A549 (cell line): ENCODE data around the gene KCNAB1. TPM values are rescaled to one million over a fixed set of nuclear protein-coding genes. Genes with fewer than 3 reads are reported as not detected.
"Not testable (repeated sequence)": the region's sequence is repeated elsewhere in the genome, so short reads cannot be mapped to it uniquely, and the experiment has no call there.

Experiments used
- ATAC-seq, 2 experiments: fragments of 200-7000 bp in 1 of 2; fragments of >200 bp in 1 of 2; cut with Nextera tagmentation in 1 of 2; cut with Tn5 transposase in 1 of 2; 3 replicates each; pipeline versions ENCODE4 v1.8.0 to v1.9.1; 2018 to 2020; ENCODE audit warnings: mild to moderate bottlenecking in 1 of 2, moderate library complexity in 1 of 2
- CTCF ChIA-PET: fragments of 300-600 bp; sonication (Branson Sonifier 250); formaldehyde crosslinking; extraction: SDS; loops from one replicate; lab custom pipeline; 2021; ENCODE audit warnings: antibody characterized with exemption, inconsistent platforms; lab: Yijun Ruan, JAX
- POLR2A ChIA-PET: fragments of 350-600 bp; formaldehyde crosslinking; extraction: SDS; loops from one replicate; lab custom pipeline; 2021; ENCODE audit warnings: antibody characterized with exemption, inconsistent platforms; lab: Yijun Ruan, JAX
- DNase-seq, 2 experiments: peaks; one replicate each; pipeline versions ENCODE4 v3.0.0 to v3.0.0-alpha.2; 2011 to 2016; ENCODE audit warnings: low read depth in 1 of 2, low spot score in 1 of 2
- FAIRE-seq: peaks from 2 replicates; lab custom pipeline; 2011; peaks lifted over from hg19 to GRCh38; lab: Jason Lieb, UNC
- H3K27ac ChIP-seq, 2 experiments: fragments of >200 bp; sonication (Bioruptor Twin); formaldehyde crosslinking; 3 replicates each; pipeline ENCODE4 v1.5.1; 2016 to 2017
- H3K4me1 ChIP-seq: fragments of >200 bp; sonication (Bioruptor Twin); formaldehyde crosslinking; 3 replicates; pipeline ENCODE4 v1.6.1; 2016
- H3K4me2 ChIP-seq: fragments of >200 bp; sonication (Bioruptor Twin); formaldehyde crosslinking; 3 replicates; pipeline ENCODE4 v1.6.1; 2016
- H3K4me3 ChIP-seq: fragments of >200 bp; sonication (Bioruptor Twin); formaldehyde crosslinking; 3 replicates; pipeline ENCODE4 v1.5.1; 2016
- H3K9me3 ChIP-seq: fragments of >200 bp; sonication (Bioruptor Twin); formaldehyde crosslinking; 3 replicates; pipeline ENCODE4 v1.6.1; 2016
- BHLHE40 ChIP-seq: IDR thresholded peaks from 2 replicates; pipeline ENCODE4 v1.6.1; 2012; ENCODE audit warnings: low read depth, low read length, inconsistent platforms
- CBX2 ChIP-seq: fragments of 200-600 bp; sonication (generic); IDR thresholded peaks from 2 replicates; pipeline ENCODE4 v1.6.1; 2016; ENCODE audit warnings: low read depth, mild to moderate bottlenecking, borderline replicate concordance
- CBX8 ChIP-seq: fragments of 200-600 bp; sonication (generic); IDR thresholded peaks from 2 replicates; pipeline ENCODE4 v1.6.1; 2016
- ESRRA ChIP-seq: fragments of 150-350 bp; IDR thresholded peaks from 2 replicates; pipeline ENCODE4 v1.6.1; 2014; ENCODE audit warnings: mild to moderate bottlenecking, low read length, borderline replicate concordance
- FOSB ChIP-seq: fragments of 250-450 bp; sonication (Bioruptor Pico); IDR thresholded peaks from 2 replicates; pipeline ENCODE4 v1.5.0; 2020; ENCODE audit warnings: mild to moderate bottlenecking, moderate library complexity
- FOSL2 ChIP-seq, 2 experiments: fragments of 450-650 bp in 1 of 2; fragments of >200 bp in 1 of 2; sonication (Bioruptor Twin) in 1 of 2; formaldehyde crosslinking; IDR thresholded peaks; 2 replicates each; pipeline versions ENCODE4 v1.5.0 to v1.6.1; 2016 to 2020; ENCODE audit warnings: mild to moderate bottlenecking in 1 of 2, moderate library complexity in 1 of 2
- HMGXB4 ChIP-seq: fragments of 250-450 bp; sonication (Bioruptor Pico); IDR thresholded peaks from 2 replicates; pipeline ENCODE4 v1.5.0; 2021; ENCODE audit warnings: mild to moderate bottlenecking, moderate library complexity, borderline replicate concordance
- JUN ChIP-seq, 2 experiments: fragments of >200 bp; sonication (Bioruptor Twin); formaldehyde crosslinking; IDR thresholded peaks; 2 replicates in 1 of 2; 3 replicates in 1 of 2; pipeline ENCODE4 v1.6.1; 2016 to 2017
- JUNB ChIP-seq: fragments of >200 bp; sonication (Bioruptor Twin); formaldehyde crosslinking; IDR thresholded peaks from 2 replicates; pipeline ENCODE4 v1.6.1; 2016
- KDM5A ChIP-seq: fragments of 200-600 bp; sonication (generic); IDR thresholded peaks from 2 replicates; pipeline ENCODE4 v1.6.1; 2016; ENCODE audit warnings: antibody characterized with exemption, mild to moderate bottlenecking
- MAFK ChIP-seq: fragments of 450-650 bp; IDR thresholded peaks from 2 replicates; pipeline ENCODE4 v1.6.1; 2014; ENCODE audit not compliant: partially characterized antibody
- NFE2L2 ChIP-seq: fragments of 150-350 bp; conservative IDR thresholded peaks from 2 replicates; pipeline ENCODE4 v1.6.1; 2014; ENCODE audit warnings: low read length
- NPAS2 ChIP-seq: fragments of 250-450 bp; sonication (Bioruptor Pico); IDR thresholded peaks from 2 replicates; pipeline ENCODE4 v1.8.0; 2022; ENCODE audit warnings: mild to moderate bottlenecking, moderate library complexity, borderline replicate concordance
- PBX3 ChIP-seq: IDR thresholded peaks from 2 replicates; pipeline ENCODE4 v1.6.1; 2012
- PHF8 ChIP-seq: fragments of 200-600 bp; sonication (generic); IDR thresholded peaks from 2 replicates; pipeline ENCODE4 v1.6.1; 2016; ENCODE audit warnings: low read depth, mild to moderate bottlenecking, antibody characterized with exemption, moderate library complexity, borderline replicate concordance
- SMC3 ChIP-seq: fragments of >200 bp; sonication (Bioruptor Twin); formaldehyde crosslinking; IDR thresholded peaks from 3 replicates; pipeline ENCODE4 v1.6.1; 2018; ENCODE audit warnings: inconsistent platforms
- TFCP2L1 ChIP-seq: fragments of 250-450 bp; sonication (Bioruptor Pico); IDR thresholded peaks from 2 replicates; pipeline ENCODE4 v1.5.0; 2021; ENCODE audit warnings: mild to moderate bottlenecking
- USF2 ChIP-seq: fragments of 450-650 bp; IDR thresholded peaks from 2 replicates; pipeline ENCODE4 v1.6.1; 2014; ENCODE audit warnings: antibody characterized with exemption
- WGBS: methylation state at CpG from one replicate; pipeline ENCODE4 v1.1.6; 2017; ENCODE audit errors: missing lambda C conversion rate; 5-methylcytosine and 5-hydroxymethylcytosine counted together
- polyA minus RNA-seq: library from RNA; depleted of rRNA, polyadenylated mRNA; stranded (reverse); fragments of >200 nt; gene quantifications from 2 replicates; pipeline ENCODE4 v1.2.3, GENCODE V29; 2011; rRNA and poly(A)+ RNA removed
- polyA plus RNA-seq, 4 experiments: library from polyadenylated mRNA; depleted of rRNA in 3 of 4; stranded (reverse); fragments of >200 nt; fragmentation: RNase III in 1 of 4; extraction: RNeasy Plus Mini Kit Qiagen cat#74134 plus additional on column Dnase treatment in 1 of 4; gene quantifications; 2 replicates in 3 of 4; 3 replicates in 1 of 4; pipeline ENCODE4 v1.2.3, GENCODE V29; 2011 to 2017
- TF ChIP-seq, protein P1 (sequence below): fragments of 200-600 bp; sonication (generic); IDR thresholded peaks from 2 replicates; pipeline ENCODE4 v1.6.1; 2016; ENCODE audit warnings: antibody characterized with exemption, mild to moderate bottlenecking, moderate library complexity

The KCNAB1 gene
- polyA plus RNA-seq (2011; rRNA removed) (not detected in 2 replicates), polyA plus RNA-seq (2017; fragmentation: RNase III; extraction: RNeasy Plus Mini Kit Qiagen cat#74134 plus additional on column Dnase treatment) (not detected in 3 replicates), polyA minus RNA-seq (not detected in 2 replicates)
- not detected in 2 replicates for polyA plus RNA-seq (2012; cell fraction: cytosol; rRNA removed)
- polyA plus RNA-seq (2012; cell fraction: nucleus; rRNA removed), result not detected in 2 replicates

GRCh38 chr3:156120528-156121251 is at the start of gene KCNAB1:
TSS of gene KCNAB1 (plus strand) at chr3:156120578.
- CTCF ChIA-PET, result interaction anchor here (1.3 kb wide), 1 partner anchor 77 kb away, joined by 5 read pairs; no protein-coding TSS in a partner anchor

DNA sequence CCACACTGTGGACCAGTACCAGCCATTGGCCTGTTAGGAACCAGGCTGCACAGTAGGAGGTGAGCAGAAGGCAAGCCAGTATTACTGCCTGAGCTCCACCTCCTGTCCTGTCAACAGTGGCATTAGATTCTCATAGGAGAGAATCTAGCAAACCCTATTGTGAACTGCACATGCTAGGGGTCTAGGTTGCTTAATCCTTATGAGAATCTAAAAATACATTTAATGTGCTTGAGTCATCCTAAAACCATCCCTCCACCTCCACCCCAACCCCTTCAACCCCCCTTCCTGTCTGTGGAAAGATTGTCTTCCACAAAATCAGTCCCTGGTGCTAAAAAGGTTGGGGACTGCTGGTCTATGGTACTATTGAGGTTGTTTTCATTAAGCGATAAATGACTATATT is 49.3 kb upstream of the KCNAB1 start:
- 91% methylated on average over 1 of the region's 1 CpG for WGBS
- FAIRE-seq, result no peak
- no peak for ATAC-seq
- no peak for DNase-seq
- ChIA-PET POLR2A (no interaction called here), CTCF (no interaction called here)
- no peak for TF ChIP-seq CBX2
- no peak for TF ChIP-seq SMC3
- no peak for TF ChIP-seq NPAS2 (CRISPR knock-in tag)
- TF ChIP-seq KDM5A, result no peak
- no peak for TF ChIP-seq USF2
- TF ChIP-seq HMGXB4 (CRISPR knock-in tag), result no peak
- TF ChIP-seq PHF8, result no peak
- no peak for TF ChIP-seq MAFK
- H3K4me1 ChIP-seq, result no peaks in the 10 kb centered on the region
- no peaks in the 10 kb centered on the region for H3K9me3 ChIP-seq
- no peak overlapping the region for H3K4me2 ChIP-seq
- no peak overlapping the region for H3K4me3 ChIP-seq
- no peak overlapping the region for H3K27ac ChIP-seq

More at GRCh38 chr3:156120528-156121251, at the start of gene KCNAB1:
- FAIRE-seq, result no peak
- ATAC-seq, result peak; percentile 55 to 71; a peak in 5 of 6 replicates
- Histone ChIP-seq H3K4me2 (no peak within 1 kb of the TSS), H3K4me1 (no peaks in the 10 kb centered on the region), H3K27ac (no peak within 1 kb of the TSS), H3K9me3 (no peaks in the 10 kb centered on the region), H3K4me3 (no peak within 1 kb of the TSS)
- no peak for DNase-seq
- WGBS, result 27% methylated on average over 19 of the region's 19 CpGs
- TF ChIP-seq FOSB (CRISPR knock-in tag) (no peak), KDM5A (no peak)
- POLR2A ChIA-PET, result no interaction called here

- H3K27ac ChIP-seq, H3K9me3 ChIP-seq, H3K4me3 ChIP-seq, ATAC-seq, H3K4me1 ChIP-seq, H3K4me2 ChIP-seq, FAIRE-seq, POLR2A ChIA-PET, DNase-seq: not testable (repeated sequence)
- WGBS, result 68% methylated on average over 23 of the region's 29 CpGs
- CTCF ChIA-PET, result interaction anchor here (2.1 kb wide), 1 partner anchor 32 kb away, joined by 4 read pairs; no protein-coding TSS in a partner anchor
Measured at GRCh38 chr3:156072950-156073657, 47.3 kb upstream of the KCNAB1 start.

DNA sequence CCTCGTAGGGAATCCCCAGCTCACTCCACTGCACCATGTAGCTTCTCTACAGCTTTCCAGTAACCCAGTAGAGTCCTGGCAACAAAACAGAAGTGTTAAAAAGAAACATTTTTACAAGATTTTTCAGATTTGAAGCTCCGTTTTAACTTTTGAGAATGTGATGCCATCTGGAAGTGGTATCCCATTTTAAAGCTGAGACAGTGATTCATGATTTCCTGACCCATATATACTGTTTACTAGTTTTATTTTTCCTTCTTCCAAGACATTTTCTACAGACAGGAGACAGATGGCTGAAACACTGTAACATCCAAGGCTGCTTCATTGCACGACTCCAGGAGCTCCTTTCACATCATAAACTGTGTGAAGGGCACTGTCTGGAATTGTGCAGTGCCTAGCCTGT is 30.3 kb upstream of the KCNAB1 start:
- DNase-seq, result no peak
- 6% methylated on average over 3 of the region's 3 CpGs for WGBS
- H3K9me3 ChIP-seq, result no peaks in the 10 kb centered on the region
- H3K4me2 ChIP-seq, result no peak overlapping the region
- ChIA-PET CTCF (interaction anchor here (1.8 kb wide), 1 partner anchor 80 kb away, joined by 5 read pairs; no protein-coding TSS in a partner anchor), POLR2A (no interaction called here)
- H3K4me1 ChIP-seq, result no peaks in the 10 kb centered on the region
- no peak for ATAC-seq
- no peak overlapping the region for H3K4me3 ChIP-seq
- H3K27ac ChIP-seq, result no peak overlapping the region
- no peak for FAIRE-seq
- TF ChIP-seq ESRRA, result no peak
- TF ChIP-seq FOSL2 (IDR thresholded peaks at IDR 0.05), result no peak
- no peak for TF ChIP-seq FOSL2 (CRISPR knock-in tag; IDR thresholded peaks at IDR 0.05)
- TF ChIP-seq PBX3, result no peak
- TF ChIP-seq CBX8, result no peak
- no peak for TF ChIP-seq JUN (IDR thresholded peaks at IDR 0.05)
- TF ChIP-seq, protein P1, sequence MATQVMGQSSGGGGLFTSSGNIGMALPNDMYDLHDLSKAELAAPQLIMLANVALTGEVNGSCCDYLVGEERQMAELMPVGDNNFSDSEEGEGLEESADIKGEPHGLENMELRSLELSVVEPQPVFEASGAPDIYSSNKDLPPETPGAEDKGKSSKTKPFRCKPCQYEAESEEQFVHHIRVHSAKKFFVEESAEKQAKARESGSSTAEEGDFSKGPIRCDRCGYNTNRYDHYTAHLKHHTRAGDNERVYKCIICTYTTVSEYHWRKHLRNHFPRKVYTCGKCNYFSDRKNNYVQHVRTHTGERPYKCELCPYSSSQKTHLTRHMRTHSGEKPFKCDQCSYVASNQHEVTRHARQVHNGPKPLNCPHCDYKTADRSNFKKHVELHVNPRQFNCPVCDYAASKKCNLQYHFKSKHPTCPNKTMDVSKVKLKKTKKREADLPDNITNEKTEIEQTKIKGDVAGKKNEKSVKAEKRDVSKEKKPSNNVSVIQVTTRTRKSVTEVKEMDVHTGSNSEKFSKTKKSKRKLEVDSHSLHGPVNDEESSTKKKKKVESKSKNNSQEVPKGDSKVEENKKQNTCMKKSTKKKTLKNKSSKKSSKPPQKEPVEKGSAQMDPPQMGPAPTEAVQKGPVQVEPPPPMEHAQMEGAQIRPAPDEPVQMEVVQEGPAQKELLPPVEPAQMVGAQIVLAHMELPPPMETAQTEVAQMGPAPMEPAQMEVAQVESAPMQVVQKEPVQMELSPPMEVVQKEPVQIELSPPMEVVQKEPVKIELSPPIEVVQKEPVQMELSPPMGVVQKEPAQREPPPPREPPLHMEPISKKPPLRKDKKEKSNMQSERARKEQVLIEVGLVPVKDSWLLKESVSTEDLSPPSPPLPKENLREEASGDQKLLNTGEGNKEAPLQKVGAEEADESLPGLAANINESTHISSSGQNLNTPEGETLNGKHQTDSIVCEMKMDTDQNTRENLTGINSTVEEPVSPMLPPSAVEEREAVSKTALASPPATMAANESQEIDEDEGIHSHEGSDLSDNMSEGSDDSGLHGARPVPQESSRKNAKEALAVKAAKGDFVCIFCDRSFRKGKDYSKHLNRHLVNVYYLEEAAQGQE, result no peak
- TF ChIP-seq BHLHE40, result no peak
- no peak for TF ChIP-seq NFE2L2
- no peak for TF ChIP-seq PHF8
- TF ChIP-seq MAFK, result no peak
- no peak for TF ChIP-seq TFCP2L1 (CRISPR knock-in tag)
- no peak for TF ChIP-seq JUNB
